GM18505 (cell line): ENCODE measurements around the gene TARS2.

Experiments
- ATAC-seq: cut with Tn5 transposase; IDR thresholded peaks from one replicate; pipeline ENCODE4 v1.9.1; 2021; ENCODE audit not compliant: unreplicated experiment
- POLR2A ChIP-seq: IDR thresholded peaks from 4 replicates; pipeline ENCODE4 v1.6.1; 2011; ENCODE audit warnings: borderline replicate concordance; ENCODE audit not compliant: insufficient read depth, insufficient read length; ENCODE audit errors: extremely low read depth

Gene TARS2

DNA sequence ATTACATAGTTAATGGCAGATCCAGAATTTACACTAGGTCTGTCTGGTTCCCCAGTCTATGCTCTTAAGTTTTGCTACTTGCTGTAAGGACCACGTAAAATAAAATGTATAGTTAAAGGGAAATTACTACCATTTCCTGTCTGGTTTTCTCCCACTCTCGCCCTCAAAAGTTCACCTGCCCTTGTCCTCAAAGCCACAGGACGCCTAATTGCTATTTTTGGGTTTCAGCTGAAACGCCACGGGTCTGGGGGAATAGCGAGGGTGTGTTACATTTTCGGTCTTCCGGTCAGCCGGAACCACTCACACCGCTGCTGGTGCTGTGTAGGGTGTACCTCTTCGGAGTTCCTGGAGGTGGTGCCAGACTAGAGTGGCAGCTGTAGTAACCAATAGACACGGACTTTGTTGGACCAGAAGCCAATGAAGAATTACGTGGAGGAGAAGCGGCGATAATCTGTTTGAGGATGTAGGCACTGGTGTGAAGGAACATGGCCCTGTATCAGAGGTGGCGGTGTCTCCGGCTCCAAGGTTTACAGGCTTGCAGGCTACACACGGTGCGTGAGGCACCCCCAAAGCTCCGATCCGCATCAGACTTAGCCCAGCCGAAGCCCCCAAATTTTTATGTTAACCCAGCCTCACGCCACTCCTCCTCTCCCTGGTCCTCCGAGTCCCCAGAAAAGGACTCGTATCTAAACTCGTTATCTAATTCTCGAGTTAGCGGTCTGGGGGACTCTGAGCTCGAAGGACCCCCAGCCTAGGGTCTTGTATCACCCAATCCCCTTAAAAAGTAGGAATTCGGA lies at the start of gene TARS2:
Gene TARS2, plus strand, starts transcription at position 454 of the 797 bp plus-strand sequence. Its CDS starts 32 bp downstream, at position 486.
- peak; percentile 96 for ATAC-seq
- TF ChIP-seq POLR2A = peak; percentile 96

DNA sequence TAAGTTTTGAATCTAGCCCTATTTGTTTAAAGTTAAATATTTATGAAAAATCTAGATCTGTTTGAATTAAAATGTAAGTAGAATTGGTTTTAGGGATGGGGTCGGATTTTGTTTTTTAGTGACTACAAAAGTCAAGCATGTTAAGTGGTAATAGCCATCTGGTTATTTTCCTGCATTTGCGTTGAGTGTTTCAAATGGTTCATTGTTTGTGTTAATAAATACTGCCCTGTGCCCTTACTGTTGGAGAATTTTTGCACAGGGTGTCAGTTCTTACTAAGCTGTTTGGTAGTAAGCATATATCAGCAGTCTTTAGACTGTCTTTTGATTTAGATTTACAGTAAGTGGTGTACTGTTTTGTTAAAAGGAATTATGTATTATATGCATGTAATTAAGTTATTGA lies 46.1 kb upstream of the TARS2 start:
- TF ChIP-seq POLR2A = no peak

DNA sequence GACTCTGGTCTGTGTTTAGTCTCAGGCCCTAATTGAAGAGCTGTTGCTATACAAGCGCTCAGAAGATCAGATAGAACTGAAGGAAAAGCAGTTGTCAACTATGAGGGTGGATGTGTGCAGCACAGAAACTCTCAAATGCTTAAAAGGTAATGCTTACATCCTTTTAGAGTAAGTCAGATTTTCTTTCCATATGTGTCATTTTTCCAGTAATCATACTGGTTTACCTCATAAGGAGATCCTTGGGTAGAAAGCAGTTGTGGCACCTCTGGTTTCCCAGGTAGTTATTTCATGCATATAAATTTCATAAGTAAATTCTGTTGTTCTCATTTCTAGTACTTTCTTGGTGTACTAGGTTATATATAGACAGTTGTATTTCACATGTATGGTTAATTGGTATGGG lies 43.0 kb upstream of the TARS2 start:
- no peak for ATAC-seq
- TF ChIP-seq POLR2A = no peak

More for the DNA sequence above, 46.1 kb upstream of the TARS2 start:
- ATAC-seq = no peak

DNA sequence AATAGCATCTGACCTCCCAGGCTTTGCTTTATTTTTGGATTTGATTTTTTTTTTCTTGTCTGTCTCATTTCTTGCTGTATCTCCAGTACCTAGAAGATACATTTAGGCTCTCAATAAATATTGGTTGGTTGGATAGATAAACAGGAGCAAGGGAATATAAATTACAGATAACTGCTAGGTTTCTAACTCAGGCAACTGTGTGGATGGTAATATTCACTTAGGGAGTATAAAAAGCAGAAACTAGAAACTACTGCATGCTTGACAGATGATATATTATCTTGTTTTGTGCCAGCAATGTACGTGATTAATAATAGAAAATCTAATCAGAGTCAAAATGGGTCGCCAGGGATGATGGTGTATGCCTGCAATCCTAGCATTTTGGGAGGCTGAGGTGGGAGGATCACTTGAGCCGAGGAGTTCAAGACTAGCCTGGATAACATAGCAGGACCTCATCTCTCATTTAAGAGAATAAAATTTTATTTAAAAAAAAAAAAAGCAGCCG lies 31.0 kb upstream of the TARS2 start:
- TF ChIP-seq POLR2A = no peak
- ATAC-seq = no peak

DNA sequence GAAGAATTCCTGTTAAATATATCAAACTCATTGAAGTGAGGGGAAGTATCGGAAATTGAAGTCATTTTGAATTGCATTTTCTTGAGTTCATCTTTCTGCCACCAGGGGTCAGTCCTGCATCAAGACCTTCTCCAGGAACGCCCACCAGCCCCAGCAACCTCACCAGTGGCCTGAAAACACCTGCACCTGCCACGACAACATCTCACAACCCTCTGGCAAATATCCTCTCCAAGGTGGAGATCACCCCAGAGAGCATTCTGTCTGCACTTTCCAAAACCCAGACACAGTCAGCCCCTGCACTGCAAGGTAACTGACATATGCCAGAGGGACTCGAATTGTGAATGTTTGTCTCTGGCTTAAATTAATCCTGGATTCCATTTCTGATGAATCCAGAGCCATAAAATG lies 22.8 kb upstream of the TARS2 start:
- no peak for TF ChIP-seq POLR2A
- ATAC-seq = no peak

DNA sequence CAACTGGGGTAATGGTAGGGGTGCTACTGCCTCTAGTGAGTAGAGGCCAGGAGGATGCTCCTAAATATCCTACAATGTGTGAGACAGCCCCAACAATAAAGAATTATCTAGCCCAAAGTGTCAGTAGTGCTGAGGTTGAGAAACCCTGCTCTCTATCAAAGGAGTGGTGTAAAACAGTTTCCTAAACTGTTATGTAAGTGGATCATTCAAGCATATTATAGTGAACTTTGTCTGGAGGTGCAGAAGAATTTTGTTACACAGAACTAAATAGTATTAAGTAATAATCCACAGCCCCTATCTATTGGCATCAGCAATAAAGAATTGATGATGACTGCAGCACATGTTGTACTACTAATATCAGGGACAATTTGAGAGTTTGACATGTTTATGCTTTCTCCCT lies 20.3 kb upstream of the TARS2 start:
- no peak for TF ChIP-seq POLR2A
- no peak for ATAC-seq

GRCh38 chr1:150469291-150469690 lies 17.9 kb upstream of the TARS2 start:
- TF ChIP-seq POLR2A = no peak
- ATAC-seq = no peak

GRCh38 chr1:150472601-150473200 lies 14.5 kb upstream of the TARS2 start:
- ATAC-seq = no peak
- TF ChIP-seq POLR2A = no peak

DNA sequence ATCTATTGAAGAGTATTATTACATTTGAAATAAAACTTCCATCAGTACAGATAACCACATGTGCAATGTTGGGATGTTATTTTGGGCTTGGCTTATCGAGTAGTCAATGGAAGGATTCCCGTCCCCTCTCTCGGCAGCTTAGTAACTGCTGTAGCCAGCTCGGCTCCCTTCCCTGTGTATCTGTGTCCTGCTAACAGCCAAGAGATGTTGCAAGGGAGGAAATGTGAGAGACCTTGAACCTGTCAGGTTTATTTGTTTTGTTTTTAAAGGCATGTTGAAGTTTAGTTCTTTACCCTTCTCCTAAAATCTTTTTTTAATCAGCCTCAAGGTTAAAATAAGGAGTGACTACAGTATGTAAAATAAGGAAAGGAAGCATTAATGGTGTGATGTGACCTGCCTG lies 13.6 kb upstream of the TARS2 start:
- TF ChIP-seq POLR2A = no peak
- no peak for ATAC-seq

- ATAC-seq = no peak
- TF ChIP-seq POLR2A = no peak
These were observed 12.3 kb upstream of the TARS2 start for GRCh38 chr1:150474869-150475268.

DNA sequence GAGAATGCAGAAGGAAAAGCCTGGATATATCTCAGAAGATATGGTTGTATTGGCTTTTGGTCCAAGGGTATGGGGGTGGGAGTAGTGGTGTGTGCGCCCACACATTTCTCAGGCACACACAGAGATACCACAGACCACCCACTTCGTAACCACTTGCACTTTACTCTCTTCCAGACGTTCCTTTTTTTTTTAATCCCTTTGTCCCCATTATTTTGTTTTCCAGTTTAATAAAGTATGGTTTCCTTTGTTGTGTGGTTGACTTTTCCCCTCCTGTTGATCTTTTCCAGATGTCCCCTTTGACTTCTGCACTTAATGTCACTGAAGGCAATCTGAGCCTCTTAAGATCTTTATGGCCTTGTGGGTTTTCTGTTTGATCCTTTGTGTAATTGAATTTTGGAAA lies 10.5 kb upstream of the TARS2 start:
- no peak for TF ChIP-seq POLR2A
- no peak for ATAC-seq

- ATAC-seq = no peak
- no peak for TF ChIP-seq POLR2A
These were observed 9.9 kb upstream of the TARS2 start for GRCh38 chr1:150477320-150477719.

- no peak for ATAC-seq
These were observed 9.5 kb upstream of the TARS2 start for GRCh38 chr1:150477733-150478132.

DNA sequence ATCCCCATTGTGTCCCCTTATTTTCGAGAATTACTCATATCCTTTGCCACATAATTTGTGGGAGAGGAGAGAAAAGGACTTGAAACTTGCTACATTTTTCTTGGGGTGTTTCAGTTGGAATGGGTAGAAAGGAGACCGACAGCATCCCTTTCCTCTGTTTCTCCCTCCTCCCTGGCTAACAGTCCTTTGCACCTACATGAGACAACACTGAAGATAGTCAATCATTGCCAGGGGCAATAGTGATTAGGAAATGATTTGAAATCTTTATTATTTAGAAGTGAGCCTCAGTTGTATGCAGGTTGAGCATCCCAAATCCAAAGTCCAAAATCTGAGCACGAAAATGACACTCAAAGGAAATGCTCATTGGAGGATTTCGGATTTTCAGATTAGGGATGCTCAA lies 7.8 kb upstream of the TARS2 start:
- no peak for TF ChIP-seq POLR2A
- ATAC-seq = no peak

More at GRCh38 chr1:150477733-150478132, 9.5 kb upstream of the TARS2 start:
- TF ChIP-seq POLR2A = no peak
